Measurements from ENCODE around the gene EIF4E2. TPM values are rescaled to one million over a fixed set of nuclear protein-coding genes. Genes with fewer than 3 reads are reported as not detected.
A peak's percentile ranks its signal among the peaks of the same experiment; 100 is the strongest.

The EIF4E2 gene
- total RNA-seq, 2 experiments from 2014 or later = 70.1 to 71.8 TPM

GRCh38 chr2:232581725-232582124 lies 31.2 kb downstream of the EIF4E2 start:
- Mint-ChIP-seq H3K27ac (no peak overlapping the region), H3K4me1 (no peaks in the 10 kb centered on the region), H3K27me3 (no peaks in the 10 kb centered on the region), H3K9me3 (peaks cover 10% of the 10 kb centered on the region), H3K4me3 (no peak overlapping the region), H3K36me3 (peaks cover 42% of the 10 kb centered on the region)
- no peak for DNase-seq

DNA sequence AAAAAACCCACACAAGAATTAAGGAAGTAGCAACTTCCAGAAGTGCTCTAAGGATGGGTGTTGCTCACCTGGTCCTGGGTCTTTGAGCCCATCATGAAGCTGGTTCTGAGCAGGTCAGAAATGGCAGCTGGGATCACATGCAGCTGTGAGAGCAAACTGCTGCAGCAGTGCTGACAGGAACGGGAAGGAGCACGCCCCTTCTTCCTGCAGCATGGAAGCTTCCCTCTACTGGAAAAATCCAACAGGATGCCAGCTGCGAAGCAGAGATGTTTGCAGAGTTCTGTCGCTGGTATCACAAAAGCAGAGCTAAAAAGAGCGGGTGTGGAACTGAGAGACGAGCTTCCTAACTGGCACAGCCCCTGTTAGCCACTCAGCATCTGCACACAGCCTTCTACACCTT lies 33.7 kb downstream of the EIF4E2 start:
- H3K36me3 Mint-ChIP-seq = peaks cover 38% of the 10 kb centered on the region
- no peak overlapping the region for H3K27ac Mint-ChIP-seq
- H3K27me3 Mint-ChIP-seq = no peaks in the 10 kb centered on the region
- H3K4me1 Mint-ChIP-seq = no peaks in the 10 kb centered on the region
- no peak overlapping the region for H3K4me3 Mint-ChIP-seq
- DNase-seq = no peak
- peaks cover 10% of the 10 kb centered on the region for H3K9me3 Mint-ChIP-seq

- Mint-ChIP-seq H3K36me3 (peaks cover 28% of the 10 kb centered on the region), H3K4me3 (no peak overlapping the region), H3K27ac (no peak overlapping the region), H3K9me3 (peaks cover 10% of the 10 kb centered on the region), H3K27me3 (no peaks in the 10 kb centered on the region), H3K4me1 (no peaks in the 10 kb centered on the region)
- no peak for DNase-seq
These were observed 36.5 kb downstream of the EIF4E2 start for GRCh38 chr2:232586943-232587505.

- Mint-ChIP-seq H3K4me3 (no peak overlapping the region), H3K9me3 (peaks cover 6% of the 10 kb centered on the region), H3K36me3 (peaks cover 23% of the 10 kb centered on the region), H3K4me1 (no peaks in the 10 kb centered on the region), H3K27me3 (no peaks in the 10 kb centered on the region), H3K27ac (no peak overlapping the region)
- no peak for DNase-seq
These were observed 37.0 kb downstream of the EIF4E2 start for GRCh38 chr2:232587512-232587911.

GRCh38 chr2:232588031-232588430 lies 37.5 kb downstream of the EIF4E2 start:
- Mint-ChIP-seq H3K4me3 (no peak overlapping the region), H3K27ac (no peak overlapping the region), H3K9me3 (peaks cover 6% of the 10 kb centered on the region), H3K36me3 (peaks cover 18% of the 10 kb centered on the region), H3K4me1 (peaks cover 3% of the 10 kb centered on the region), H3K27me3 (no peaks in the 10 kb centered on the region)
- no peak for DNase-seq

GRCh38 chr2:232588680-232589585 lies 38.4 kb downstream of the EIF4E2 start:
- no peaks in the 10 kb centered on the region for H3K27me3 Mint-ChIP-seq
- no peak for DNase-seq
- peaks cover 6% of the 10 kb centered on the region for H3K9me3 Mint-ChIP-seq
- H3K27ac Mint-ChIP-seq = no peak overlapping the region
- H3K36me3 Mint-ChIP-seq = peaks cover 11% of the 10 kb centered on the region
- H3K4me3 Mint-ChIP-seq = no peak overlapping the region
- H3K4me1 Mint-ChIP-seq = peaks cover 5% of the 10 kb centered on the region

- no peaks in the 10 kb centered on the region for H3K9me3 Mint-ChIP-seq
- no peaks in the 10 kb centered on the region for H3K27me3 Mint-ChIP-seq
- peaks cover 5% of the 10 kb centered on the region for H3K4me1 Mint-ChIP-seq
- DNase-seq = no peak
- no peak overlapping the region for H3K4me3 Mint-ChIP-seq
- H3K36me3 Mint-ChIP-seq = no peaks in the 10 kb centered on the region
- peak overlapping the region; percentile 38 for H3K27ac Mint-ChIP-seq
These were observed 42.4 kb downstream of the EIF4E2 start for GRCh38 chr2:232592772-232593395.

GRCh38 chr2:232593982-232594381 lies 43.5 kb downstream of the EIF4E2 start:
- H3K27ac Mint-ChIP-seq = no peak overlapping the region
- no peak overlapping the region for H3K4me3 Mint-ChIP-seq
- H3K9me3 Mint-ChIP-seq = no peaks in the 10 kb centered on the region
- no peaks in the 10 kb centered on the region for H3K36me3 Mint-ChIP-seq
- peaks cover 5% of the 10 kb centered on the region for H3K4me1 Mint-ChIP-seq
- H3K27me3 Mint-ChIP-seq = no peaks in the 10 kb centered on the region
- no peak for DNase-seq

- H3K27ac Mint-ChIP-seq = no peak overlapping the region
- no peaks in the 10 kb centered on the region for H3K27me3 Mint-ChIP-seq
- H3K4me3 Mint-ChIP-seq = no peak overlapping the region
- H3K4me1 Mint-ChIP-seq = peaks cover 5% of the 10 kb centered on the region
- no peaks in the 10 kb centered on the region for H3K9me3 Mint-ChIP-seq
- no peaks in the 10 kb centered on the region for H3K36me3 Mint-ChIP-seq
- DNase-seq = no peak
These were observed 47.0 kb downstream of the EIF4E2 start for GRCh38 chr2:232597362-232598079.

DNA sequence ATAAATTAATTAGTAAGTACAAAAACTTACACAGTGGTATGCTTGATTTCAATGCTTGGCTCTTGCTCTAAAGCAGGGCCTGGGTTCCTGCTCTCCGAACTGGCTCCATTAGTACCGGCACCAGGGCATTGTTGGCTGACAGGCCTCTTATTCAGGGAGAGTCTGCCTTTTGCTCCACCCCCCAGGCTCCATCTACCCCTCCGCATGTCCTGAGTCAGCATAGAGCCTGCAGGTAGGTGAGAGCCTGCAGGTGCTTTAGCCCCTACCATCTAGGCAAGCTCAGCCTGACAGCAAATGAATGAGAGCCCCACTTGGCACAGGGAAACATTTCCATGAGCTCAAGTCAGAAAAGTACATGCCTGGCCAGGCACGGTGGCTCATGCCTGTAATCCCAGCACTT lies 47.8 kb downstream of the EIF4E2 start:
- no peak overlapping the region for H3K27ac Mint-ChIP-seq
- H3K36me3 Mint-ChIP-seq = no peaks in the 10 kb centered on the region
- H3K27me3 Mint-ChIP-seq = no peaks in the 10 kb centered on the region
- peaks cover under 1% of the 10 kb centered on the region for H3K4me1 Mint-ChIP-seq
- no peak overlapping the region for H3K4me3 Mint-ChIP-seq
- H3K9me3 Mint-ChIP-seq = no peaks in the 10 kb centered on the region
- DNase-seq = no peak

DNA sequence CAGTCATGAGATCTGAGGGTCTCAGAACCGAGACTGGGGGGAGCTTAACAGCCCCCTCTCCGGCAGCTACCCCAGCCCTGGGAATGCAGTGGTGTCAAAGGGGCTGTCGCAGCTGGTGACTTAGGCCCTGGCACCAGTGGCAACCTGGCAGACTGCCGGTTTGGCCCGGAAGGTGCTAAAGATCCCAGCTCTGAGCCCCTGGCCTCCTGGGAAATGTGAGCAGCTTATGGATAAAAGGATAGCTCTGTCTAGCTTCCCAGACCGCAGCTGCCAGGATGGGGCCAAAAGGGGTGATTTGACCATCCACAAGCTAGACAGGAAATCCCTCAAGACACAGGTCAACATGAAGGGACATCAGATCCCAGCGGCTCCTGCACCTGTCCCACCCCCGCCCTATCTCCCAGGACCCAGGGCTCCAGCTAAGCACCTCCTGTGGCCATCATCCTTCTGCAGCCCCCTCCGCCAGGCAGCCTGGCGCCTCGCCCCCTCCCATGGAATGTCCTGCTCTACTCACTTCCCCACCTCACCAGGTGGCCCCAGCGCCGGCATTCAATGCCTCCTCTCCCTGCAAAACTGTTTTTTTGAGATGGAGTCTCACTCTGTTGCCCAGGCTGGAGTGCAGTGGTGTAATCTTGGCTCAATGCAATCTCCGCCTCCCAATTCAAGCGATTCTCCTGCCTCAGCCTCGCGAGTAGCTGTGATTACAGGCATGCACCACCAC lies 49.7 kb downstream of the EIF4E2 start:
- H3K4me1 Mint-ChIP-seq = no peaks in the 10 kb centered on the region
- H3K4me3 Mint-ChIP-seq = no peak overlapping the region
- no peaks in the 10 kb centered on the region for H3K36me3 Mint-ChIP-seq
- DNase-seq = no peak
- H3K27ac Mint-ChIP-seq = no peak overlapping the region
- H3K27me3 Mint-ChIP-seq = no peaks in the 10 kb centered on the region
- H3K9me3 Mint-ChIP-seq = no peaks in the 10 kb centered on the region

DNA sequence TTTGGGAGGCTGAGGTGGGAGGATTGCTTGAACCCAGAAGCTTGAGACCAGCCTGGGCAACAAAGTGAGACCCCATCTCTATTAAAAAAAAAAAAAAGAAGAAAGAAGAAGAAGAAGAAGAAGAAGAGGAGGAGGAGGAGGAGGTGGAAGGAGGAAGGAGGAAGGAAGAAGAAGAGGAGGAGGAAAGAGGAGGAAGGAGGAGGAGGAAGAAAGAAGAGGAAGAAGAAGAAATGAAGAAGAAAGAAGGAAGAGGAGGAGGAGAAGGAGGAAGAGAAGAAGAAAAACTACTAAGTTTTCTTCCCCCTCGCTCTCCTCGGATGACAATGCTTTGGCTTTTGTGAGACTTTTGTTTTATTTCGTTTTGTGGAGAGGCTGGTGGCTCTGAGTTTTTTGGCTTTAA lies 52.8 kb downstream of the EIF4E2 start:
- Mint-ChIP-seq H3K36me3 (no peaks in the 10 kb centered on the region), H3K4me1 (peaks cover 7% of the 10 kb centered on the region), H3K27ac (no peak overlapping the region), H3K27me3 (no peaks in the 10 kb centered on the region), H3K9me3 (no peaks in the 10 kb centered on the region), H3K4me3 (no peak overlapping the region)
- no peak for DNase-seq

- no peaks in the 10 kb centered on the region for H3K9me3 Mint-ChIP-seq
- no peaks in the 10 kb centered on the region for H3K27me3 Mint-ChIP-seq
- H3K27ac Mint-ChIP-seq = no peak overlapping the region
- H3K4me1 Mint-ChIP-seq = peaks cover 7% of the 10 kb centered on the region
- no peaks in the 10 kb centered on the region for H3K36me3 Mint-ChIP-seq
- H3K4me3 Mint-ChIP-seq = no peak overlapping the region
- no peak for DNase-seq
These were observed 54.0 kb downstream of the EIF4E2 start for GRCh38 chr2:232604535-232604934.

- Mint-ChIP-seq H3K4me1 (peaks cover 7% of the 10 kb centered on the region), H3K9me3 (no peaks in the 10 kb centered on the region), H3K4me3 (no peak overlapping the region), H3K27ac (no peak overlapping the region), H3K27me3 (no peaks in the 10 kb centered on the region), H3K36me3 (no peaks in the 10 kb centered on the region)
- no peak for DNase-seq
These were observed 56.5 kb downstream of the EIF4E2 start for GRCh38 chr2:232607011-232607410.
